ENCODE measurements around the gene TMEM178A. TPM values are rescaled to one million over a fixed set of nuclear protein-coding genes. Genes with fewer than 3 reads are reported as not detected.
"Not testable (repeated sequence)": the region's sequence is repeated elsewhere in the genome, so short reads cannot be mapped to it uniquely, and the experiment has no call there.

TMEM178A gene
- total RNA-seq, 1 donor from 2014 or later, result 28.7 TPM

- H3K4me3 Mint-ChIP-seq (ENCODE audit: unreplicated experiment), result no peak overlapping the region
- no peaks in the 10 kb centered on the region for H3K36me3 ChIP-seq (ENCODE audit: insufficient read depth, low read length)
- no peaks in the 10 kb centered on the region for H3K36me3 Mint-ChIP-seq (ENCODE audit: low read depth, unreplicated experiment)
- FAIRE-seq, result no peak
- H3K27ac Mint-ChIP-seq (ENCODE audit: unreplicated experiment), result no peak overlapping the region
- no peak overlapping the region for H3K4me2 ChIP-seq (ENCODE audit: low read length)
- no peaks in the 10 kb centered on the region for H3K27me3 ChIP-seq (ENCODE audit: insufficient read depth, low read length)
- H4K20me1 ChIP-seq (ENCODE audit: insufficient read depth, low read length), result no peaks in the 10 kb centered on the region
- H3K4me1 Mint-ChIP-seq (ENCODE audit: low read depth, unreplicated experiment), result peaks cover 12% of the 10 kb centered on the region
- H3K4me3 ChIP-seq (ENCODE audit: insufficient read depth, low read depth, low read length), result no peak overlapping the region
- no peaks in the 10 kb centered on the region for H3K79me2 ChIP-seq (ENCODE audit: insufficient read depth, low read length)
- H3K27me3 Mint-ChIP-seq (ENCODE audit: low read depth, unreplicated experiment), result no peaks in the 10 kb centered on the region
- H3K27ac ChIP-seq (ENCODE audit: low read depth, low read length), result no peak overlapping the region
- TF ChIP-seq, protein P1, sequence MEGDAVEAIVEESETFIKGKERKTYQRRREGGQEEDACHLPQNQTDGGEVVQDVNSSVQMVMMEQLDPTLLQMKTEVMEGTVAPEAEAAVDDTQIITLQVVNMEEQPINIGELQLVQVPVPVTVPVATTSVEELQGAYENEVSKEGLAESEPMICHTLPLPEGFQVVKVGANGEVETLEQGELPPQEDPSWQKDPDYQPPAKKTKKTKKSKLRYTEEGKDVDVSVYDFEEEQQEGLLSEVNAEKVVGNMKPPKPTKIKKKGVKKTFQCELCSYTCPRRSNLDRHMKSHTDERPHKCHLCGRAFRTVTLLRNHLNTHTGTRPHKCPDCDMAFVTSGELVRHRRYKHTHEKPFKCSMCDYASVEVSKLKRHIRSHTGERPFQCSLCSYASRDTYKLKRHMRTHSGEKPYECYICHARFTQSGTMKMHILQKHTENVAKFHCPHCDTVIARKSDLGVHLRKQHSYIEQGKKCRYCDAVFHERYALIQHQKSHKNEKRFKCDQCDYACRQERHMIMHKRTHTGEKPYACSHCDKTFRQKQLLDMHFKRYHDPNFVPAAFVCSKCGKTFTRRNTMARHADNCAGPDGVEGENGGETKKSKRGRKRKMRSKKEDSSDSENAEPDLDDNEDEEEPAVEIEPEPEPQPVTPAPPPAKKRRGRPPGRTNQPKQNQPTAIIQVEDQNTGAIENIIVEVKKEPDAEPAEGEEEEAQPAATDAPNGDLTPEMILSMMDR (IDR thresholded peaks at IDR 0.05; ENCODE audit: insufficient read depth, low read depth, low read length), result no peak
- DNase-seq (ENCODE audit: low read depth), result no peak
- no peaks in the 10 kb centered on the region for H3K9me3 ChIP-seq (ENCODE audit: insufficient read depth, low read depth, low read length)
- H3K9me3 Mint-ChIP-seq (ENCODE audit: unreplicated experiment), result no peaks in the 10 kb centered on the region
- H3K4me1 ChIP-seq (ENCODE audit: insufficient read depth, low read length), result peaks cover 8% of the 10 kb centered on the region
- H3K9ac ChIP-seq (ENCODE audit: low read length), result no peak overlapping the region
- H2AFZ ChIP-seq (ENCODE audit: low read depth, low read length), result no peak overlapping the region
Measured at GRCh38 chr2:39623917-39624316, 41.8 kb upstream of the TMEM178A start.

DNA sequence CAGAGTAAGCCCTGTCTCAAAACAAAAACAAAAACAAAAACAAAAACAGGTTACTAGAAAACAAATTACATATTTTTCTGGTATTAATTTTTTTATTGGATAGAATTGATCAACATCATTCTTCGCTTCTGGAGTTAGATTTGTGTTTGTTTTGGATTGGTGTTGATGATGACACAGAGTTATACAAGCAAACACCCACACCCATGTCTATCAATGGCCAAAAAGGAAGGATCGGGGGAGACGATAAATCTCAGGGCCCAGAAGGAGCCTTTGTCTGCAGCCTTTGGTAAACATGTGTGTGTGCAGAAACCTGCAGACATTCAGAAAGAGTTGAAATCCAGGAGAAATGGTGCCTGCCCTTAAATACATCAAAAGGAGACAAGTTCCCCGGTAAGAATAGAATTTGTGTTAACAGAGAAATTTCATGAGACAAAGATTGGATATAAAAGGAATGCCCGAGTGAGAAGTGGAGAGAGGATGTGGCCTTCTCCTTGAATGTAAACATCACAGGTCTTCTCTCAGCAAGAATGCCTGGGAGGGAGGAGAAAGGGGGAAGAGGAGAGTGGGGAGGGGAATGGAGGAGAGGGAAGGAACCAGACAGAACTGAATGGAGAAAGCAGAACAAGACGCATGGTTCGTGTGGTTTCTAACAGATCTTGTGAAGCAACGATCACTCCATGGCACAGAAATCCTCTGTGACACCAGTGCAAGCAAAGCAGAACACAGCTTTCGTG, 40.4 kb upstream of the TMEM178A start:
- DNase-seq (ENCODE audit: low read depth) (no peak), FAIRE-seq (no peak)
- peaks cover 2% of the 10 kb centered on the region for H3K4me1 ChIP-seq (ENCODE audit: insufficient read depth, low read length)
- H3K4me3 Mint-ChIP-seq (ENCODE audit: unreplicated experiment), result no peak overlapping the region
- no peak overlapping the region for H3K4me3 ChIP-seq (ENCODE audit: insufficient read depth, low read depth, low read length)
- H3K36me3 ChIP-seq (ENCODE audit: insufficient read depth, low read length), result no peaks in the 10 kb centered on the region
- H2AFZ ChIP-seq (ENCODE audit: low read depth, low read length), result peak overlapping the region; percentile 20
- no peaks in the 10 kb centered on the region for H3K27me3 ChIP-seq (ENCODE audit: insufficient read depth, low read length)
- H3K9ac ChIP-seq (ENCODE audit: low read length), result no peak overlapping the region
- H3K27me3 Mint-ChIP-seq (ENCODE audit: low read depth, unreplicated experiment), result no peaks in the 10 kb centered on the region
- H3K9me3 Mint-ChIP-seq (ENCODE audit: unreplicated experiment), result no peaks in the 10 kb centered on the region
- H4K20me1 ChIP-seq (ENCODE audit: insufficient read depth, low read length), result no peaks in the 10 kb centered on the region
- no peaks in the 10 kb centered on the region for H3K79me2 ChIP-seq (ENCODE audit: insufficient read depth, low read length)
- no peak overlapping the region for H3K4me2 ChIP-seq (ENCODE audit: low read length)
- no peaks in the 10 kb centered on the region for H3K9me3 ChIP-seq (ENCODE audit: insufficient read depth, low read depth, low read length)
- no peak overlapping the region for H3K27ac Mint-ChIP-seq (ENCODE audit: unreplicated experiment)
- peaks cover 12% of the 10 kb centered on the region for H3K4me1 Mint-ChIP-seq (ENCODE audit: low read depth, unreplicated experiment)
- TF ChIP-seq EZH2 (IDR thresholded peaks at IDR 0.05; ENCODE audit: insufficient read depth, low read length), result no peak
- TF ChIP-seq, protein P1 (IDR thresholded peaks at IDR 0.05; ENCODE audit: insufficient read depth, low read depth, low read length), result no peak
- no peaks in the 10 kb centered on the region for H3K36me3 Mint-ChIP-seq (ENCODE audit: low read depth, unreplicated experiment)
- H3K27ac ChIP-seq (ENCODE audit: low read depth, low read length), result no peak overlapping the region

- peak overlapping the region; percentile 22 for H3K27ac Mint-ChIP-seq (ENCODE audit: unreplicated experiment)
- no peak for TF ChIP-seq EZH2 (IDR thresholded peaks at IDR 0.05; ENCODE audit: insufficient read depth, low read length)
- TF ChIP-seq, protein P1 (IDR thresholded peaks at IDR 0.05; ENCODE audit: insufficient read depth, low read depth, low read length), result no peak
- H3K4me2 ChIP-seq (ENCODE audit: low read length), result no peak overlapping the region
- peaks cover 11% of the 10 kb centered on the region for H3K4me1 Mint-ChIP-seq (ENCODE audit: low read depth, unreplicated experiment)
- no peaks in the 10 kb centered on the region for H3K9me3 Mint-ChIP-seq (ENCODE audit: unreplicated experiment)
- no peaks in the 10 kb centered on the region for H3K27me3 ChIP-seq (ENCODE audit: insufficient read depth, low read length)
- no peaks in the 10 kb centered on the region for H3K27me3 Mint-ChIP-seq (ENCODE audit: low read depth, unreplicated experiment)
- H3K79me2 ChIP-seq (ENCODE audit: insufficient read depth, low read length), result no peaks in the 10 kb centered on the region
- H3K4me3 ChIP-seq (ENCODE audit: insufficient read depth, low read depth, low read length), result no peak overlapping the region
- H3K27ac ChIP-seq (ENCODE audit: low read depth, low read length), result no peak overlapping the region
- H3K4me3 Mint-ChIP-seq (ENCODE audit: unreplicated experiment), result no peak overlapping the region
- H2AFZ ChIP-seq (ENCODE audit: low read depth, low read length), result no peak overlapping the region
- H4K20me1 ChIP-seq (ENCODE audit: insufficient read depth, low read length), result no peaks in the 10 kb centered on the region
- no peaks in the 10 kb centered on the region for H3K36me3 ChIP-seq (ENCODE audit: insufficient read depth, low read length)
- H3K9ac ChIP-seq (ENCODE audit: low read length), result no peak overlapping the region
- FAIRE-seq (no peak), DNase-seq (ENCODE audit: low read depth) (no peak)
- no peaks in the 10 kb centered on the region for H3K36me3 Mint-ChIP-seq (ENCODE audit: low read depth, unreplicated experiment)
- no peaks in the 10 kb centered on the region for H3K9me3 ChIP-seq (ENCODE audit: insufficient read depth, low read depth, low read length)
- H3K4me1 ChIP-seq (ENCODE audit: insufficient read depth, low read length), result peaks cover 3% of the 10 kb centered on the region
Measured at GRCh38 chr2:39625927-39626270, 39.8 kb upstream of the TMEM178A start.

- not testable (repeated sequence) for FAIRE-seq; H4K20me1 ChIP-seq (ENCODE audit: insufficient read depth, low read length); H3K4me2 ChIP-seq (ENCODE audit: low read length); DNase-seq (ENCODE audit: low read depth); H3K9me3 Mint-ChIP-seq (ENCODE audit: unreplicated experiment); H3K27ac Mint-ChIP-seq (ENCODE audit: unreplicated experiment); H3K9me3 ChIP-seq (ENCODE audit: insufficient read depth, low read depth, low read length); H3K27me3 Mint-ChIP-seq (ENCODE audit: low read depth, unreplicated experiment); H3K27ac ChIP-seq (ENCODE audit: low read depth, low read length); H3K79me2 ChIP-seq (ENCODE audit: insufficient read depth, low read length); H2AFZ ChIP-seq (ENCODE audit: low read depth, low read length); H3K4me3 Mint-ChIP-seq (ENCODE audit: unreplicated experiment); H3K9ac ChIP-seq (ENCODE audit: low read length); H3K4me3 ChIP-seq (ENCODE audit: insufficient read depth, low read depth, low read length); H3K36me3 ChIP-seq (ENCODE audit: insufficient read depth, low read length); H3K27me3 ChIP-seq (ENCODE audit: insufficient read depth, low read length); H3K36me3 Mint-ChIP-seq (ENCODE audit: low read depth, unreplicated experiment)
- H3K4me1 Mint-ChIP-seq (ENCODE audit: low read depth, unreplicated experiment), result peaks cover 35% of the 10 kb centered on the region
- H3K4me1 ChIP-seq (ENCODE audit: insufficient read depth, low read length), result peaks cover 27% of the 10 kb centered on the region
Measured at GRCh38 chr2:39628346-39628745, 37.4 kb upstream of the TMEM178A start.
